ENCODE results near the gene JAG2.

JAG2 gene

DNA sequence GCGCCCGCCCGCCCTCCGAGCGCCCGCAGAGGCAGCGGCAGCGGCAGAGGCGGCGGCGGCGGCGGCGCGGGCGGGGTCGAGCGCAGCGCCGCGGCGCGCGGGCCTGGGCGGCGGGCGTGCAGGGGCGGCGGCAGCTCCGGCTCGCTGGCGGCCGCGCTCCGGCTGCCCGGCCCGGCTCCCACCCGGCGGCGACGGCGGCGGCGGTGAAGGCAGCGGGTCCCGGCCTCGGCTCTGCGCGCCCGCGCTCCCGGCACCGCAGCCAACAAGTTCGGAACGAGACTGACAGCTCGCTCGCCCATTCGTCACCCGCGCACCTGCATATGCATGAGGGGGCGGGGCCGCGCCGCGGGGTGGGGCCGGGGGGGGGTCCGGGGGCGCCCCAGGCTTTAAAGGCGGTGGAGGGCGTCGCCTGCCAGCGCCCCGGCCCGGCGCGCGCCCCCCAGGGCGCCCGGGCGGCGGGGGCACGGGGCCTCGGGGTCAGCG, at the start of gene JAG2:
JAG2 (minus strand) TSS at position 281 of the 483 bp plus-strand sequence. CDS start 356 bp downstream, outside the sequence.
- DNase-seq (ENCODE audit: low read depth), result no peak

- DNase-seq (ENCODE audit: low read depth), result no peak
Measured at GRCh38 chr14:105217774-105218173, 49.2 kb upstream of the JAG2 start.

DNA sequence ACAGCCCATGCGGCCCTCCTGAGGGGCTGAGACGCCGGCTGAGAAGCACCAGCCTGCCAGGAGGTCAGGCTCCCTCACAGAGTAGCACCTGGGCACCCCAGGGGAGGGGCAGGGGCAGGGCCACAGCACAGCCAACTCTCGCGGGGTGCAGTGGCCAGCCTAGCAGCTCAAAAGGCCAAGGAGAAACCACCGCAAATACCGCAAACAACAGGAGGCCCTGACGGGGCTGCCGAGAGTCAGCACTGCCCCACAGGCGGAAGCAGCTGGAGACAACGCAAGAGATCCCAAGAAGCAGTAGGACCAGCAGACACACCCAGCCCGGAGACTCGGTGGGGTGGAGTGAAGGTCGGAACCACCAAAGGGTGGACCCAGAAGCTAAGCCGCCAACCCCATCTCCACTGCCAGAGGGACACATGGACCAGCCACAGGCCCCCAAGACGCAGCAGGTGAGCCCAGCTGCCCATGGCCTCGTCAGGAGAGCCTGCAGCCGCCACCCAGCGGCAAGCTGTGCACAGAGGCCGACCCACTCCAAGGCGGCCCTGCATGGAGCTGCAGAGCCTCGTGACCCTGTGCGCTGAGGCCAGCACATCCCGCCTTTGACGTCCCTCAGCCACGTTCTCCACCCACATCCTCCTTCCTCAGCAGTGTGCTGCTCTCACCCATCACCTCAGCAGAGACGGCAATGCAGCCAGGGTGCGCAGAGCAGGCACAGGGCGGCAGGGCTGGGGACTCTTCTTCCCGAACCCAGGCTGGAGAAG, 48.1 kb upstream of the JAG2 start:
- no peak for DNase-seq (ENCODE audit: low read depth)

- DNase-seq (ENCODE audit: low read depth), result no peak
Measured at GRCh38 chr14:105215602-105216001, 47.0 kb upstream of the JAG2 start.

DNA sequence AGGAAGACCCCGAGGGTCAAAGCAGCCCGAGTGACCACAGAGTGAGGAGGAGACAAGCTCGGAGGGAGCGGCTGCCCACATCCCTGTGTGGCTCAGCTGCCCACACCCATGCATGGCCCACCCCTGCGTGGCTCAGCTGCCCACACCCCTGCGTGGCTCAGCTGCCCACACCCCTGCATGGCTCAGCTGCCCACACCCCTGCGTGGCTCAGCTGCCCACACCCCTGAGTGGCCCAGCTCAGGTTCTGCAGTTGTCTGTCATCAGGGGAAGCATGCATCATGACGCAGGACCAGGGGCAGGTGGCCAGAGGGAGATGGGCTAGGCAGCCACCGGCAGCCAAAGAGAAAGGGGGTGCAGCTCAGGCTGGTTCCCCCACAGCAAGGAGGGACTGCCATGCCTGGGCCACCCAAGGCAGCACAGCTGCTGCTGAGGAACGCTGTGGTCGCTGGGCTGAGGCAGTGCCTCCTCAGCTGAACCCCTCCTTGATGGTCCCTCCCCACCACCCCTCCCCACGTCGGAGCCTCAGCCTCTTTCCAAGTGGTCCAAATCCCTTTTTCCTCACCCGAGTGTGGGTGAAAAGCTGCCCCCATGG, 45.8 kb upstream of the JAG2 start:
- no peak for DNase-seq (ENCODE audit: low read depth)

DNA sequence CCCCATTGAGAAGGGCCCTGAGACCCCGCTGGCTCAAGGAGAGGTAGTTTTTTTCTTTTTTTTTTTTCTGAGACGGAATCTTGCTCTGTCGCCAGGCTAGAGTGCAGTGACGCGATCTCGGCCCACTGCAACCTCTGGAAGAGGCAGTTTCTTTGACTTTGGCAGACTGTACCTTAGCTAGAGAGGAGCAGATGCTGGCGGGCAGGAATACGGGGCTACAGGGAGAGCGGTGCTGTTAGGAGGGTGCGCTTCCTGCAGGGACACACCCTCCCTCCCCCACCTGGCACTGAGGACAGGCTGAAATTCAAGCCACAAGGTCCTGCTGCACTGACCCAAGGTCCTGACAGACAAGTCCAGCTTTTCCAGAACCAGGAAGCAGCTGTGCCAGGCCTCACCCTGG, 44.8 kb upstream of the JAG2 start:
- DNase-seq (ENCODE audit: low read depth), result no peak

DNA sequence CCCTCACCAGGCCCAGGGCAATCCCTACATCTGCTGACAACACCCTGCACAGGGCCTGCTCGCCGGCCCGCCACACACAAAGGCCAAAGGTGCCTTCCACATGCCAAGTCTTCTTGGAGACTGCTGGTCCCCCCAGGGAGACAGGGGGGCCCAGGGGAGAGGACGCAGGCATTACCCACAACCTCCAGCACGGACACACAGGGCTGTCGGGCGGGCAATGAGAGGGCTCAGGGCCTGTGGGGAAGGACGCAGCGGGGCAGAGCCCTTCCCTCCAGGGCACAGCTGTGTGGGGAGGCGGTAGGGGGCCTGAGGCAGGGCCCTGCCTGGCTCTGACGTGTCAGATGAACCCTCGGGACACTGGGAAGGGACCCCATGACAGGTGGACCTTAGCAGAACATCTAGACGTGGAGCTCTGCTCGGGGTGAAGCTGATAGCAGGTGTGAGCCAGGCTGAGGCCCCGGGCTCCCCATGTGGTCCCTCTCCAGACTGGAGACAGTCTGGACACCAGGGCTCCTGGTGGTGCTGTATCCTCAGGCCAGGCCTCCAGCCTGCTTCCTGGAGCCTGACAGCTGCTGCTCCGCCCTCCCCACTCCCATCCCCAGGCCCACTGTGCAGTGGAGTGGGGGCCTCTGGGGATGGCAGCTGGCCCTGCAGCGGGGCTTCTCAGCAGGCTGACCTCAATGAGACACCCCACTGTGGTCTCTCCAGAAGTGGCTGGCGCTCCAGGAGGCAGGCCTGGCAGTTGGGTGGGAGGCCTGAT, 44.1 kb upstream of the JAG2 start:
- no peak for DNase-seq (ENCODE audit: low read depth)

- no peak for DNase-seq (ENCODE audit: low read depth)
Measured at GRCh38 chr14:105211758-105212089, 43.1 kb upstream of the JAG2 start.

DNA sequence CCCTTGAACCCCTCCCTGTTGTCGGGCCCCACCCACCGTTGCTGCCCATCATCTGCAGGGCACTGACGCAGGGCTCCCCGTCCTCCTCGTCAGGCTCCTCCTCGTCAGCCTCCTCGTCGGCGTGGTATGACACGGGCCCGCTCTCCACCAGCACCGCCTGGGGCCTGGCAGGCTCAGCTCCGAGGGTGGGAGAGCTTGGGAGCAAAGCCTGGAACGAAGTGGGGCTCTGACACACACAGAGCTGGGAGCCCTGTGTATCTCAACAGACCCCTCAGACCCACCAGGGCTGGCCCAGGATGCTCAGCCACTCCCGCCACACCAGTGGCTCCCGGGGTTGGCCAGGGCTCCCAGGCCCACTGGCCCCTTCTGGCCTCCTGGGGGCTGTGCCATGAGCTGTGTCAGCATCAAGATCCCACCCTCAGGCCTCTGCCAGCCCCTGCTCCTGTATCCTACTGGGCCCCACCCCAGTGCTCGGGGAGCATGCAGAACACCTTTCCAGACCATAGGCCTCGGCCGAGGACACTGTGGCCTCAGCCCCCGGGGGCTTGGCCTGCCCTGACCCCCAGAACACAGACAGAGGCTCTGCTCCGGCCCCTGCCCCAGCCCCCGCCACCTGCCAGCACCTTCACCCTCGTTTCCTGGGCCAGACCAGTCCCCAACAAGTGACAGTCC, 42.6 kb upstream of the JAG2 start:
- DNase-seq (ENCODE audit: low read depth), result no peak

- DNase-seq (ENCODE audit: low read depth), result no peak
Measured at GRCh38 chr14:105210266-105211025, 41.9 kb upstream of the JAG2 start.

DNA sequence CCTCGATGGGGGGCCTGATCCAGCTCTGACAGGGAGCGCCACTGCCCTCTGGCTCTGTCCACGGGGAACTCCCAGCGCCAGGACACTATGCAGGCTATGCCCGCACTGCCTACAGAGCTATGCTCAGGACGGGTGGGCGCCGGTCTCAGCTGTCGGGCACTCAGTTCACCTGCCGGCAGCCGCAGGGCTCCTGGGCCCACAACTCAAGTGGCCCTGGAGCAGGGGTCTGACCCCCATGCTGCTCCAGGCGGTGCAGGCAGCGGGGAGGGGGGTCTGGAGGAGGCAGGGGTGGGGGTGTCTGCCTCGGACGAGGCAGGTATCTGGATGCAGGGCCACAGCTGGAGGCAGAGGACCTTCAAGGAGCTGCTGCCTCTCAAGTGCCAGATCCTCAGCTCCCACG, 41.1 kb upstream of the JAG2 start:
- no peak for DNase-seq (ENCODE audit: low read depth)

GRCh38 chr14:105209091-105209490, 40.5 kb upstream of the JAG2 start:
- DNase-seq (ENCODE audit: low read depth), result no peak

DNA sequence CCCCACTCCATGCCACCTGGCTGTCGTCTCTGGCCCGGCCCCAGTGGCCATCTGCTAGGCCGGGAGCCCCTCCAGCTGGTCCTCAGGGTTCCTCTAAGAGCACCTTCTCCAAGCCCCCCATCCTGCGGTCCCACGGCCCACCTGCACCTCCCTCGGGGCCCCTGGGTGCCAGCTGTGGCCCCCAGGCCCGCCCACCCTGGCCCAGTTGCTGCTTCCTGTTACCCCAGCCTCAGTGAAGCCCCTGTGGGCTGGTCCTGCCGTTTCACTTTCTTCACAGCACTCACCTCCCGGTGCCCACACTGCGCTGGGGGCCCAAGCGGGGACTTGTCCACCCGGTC, 40.1 kb upstream of the JAG2 start:
- no peak for DNase-seq (ENCODE audit: low read depth)

DNA sequence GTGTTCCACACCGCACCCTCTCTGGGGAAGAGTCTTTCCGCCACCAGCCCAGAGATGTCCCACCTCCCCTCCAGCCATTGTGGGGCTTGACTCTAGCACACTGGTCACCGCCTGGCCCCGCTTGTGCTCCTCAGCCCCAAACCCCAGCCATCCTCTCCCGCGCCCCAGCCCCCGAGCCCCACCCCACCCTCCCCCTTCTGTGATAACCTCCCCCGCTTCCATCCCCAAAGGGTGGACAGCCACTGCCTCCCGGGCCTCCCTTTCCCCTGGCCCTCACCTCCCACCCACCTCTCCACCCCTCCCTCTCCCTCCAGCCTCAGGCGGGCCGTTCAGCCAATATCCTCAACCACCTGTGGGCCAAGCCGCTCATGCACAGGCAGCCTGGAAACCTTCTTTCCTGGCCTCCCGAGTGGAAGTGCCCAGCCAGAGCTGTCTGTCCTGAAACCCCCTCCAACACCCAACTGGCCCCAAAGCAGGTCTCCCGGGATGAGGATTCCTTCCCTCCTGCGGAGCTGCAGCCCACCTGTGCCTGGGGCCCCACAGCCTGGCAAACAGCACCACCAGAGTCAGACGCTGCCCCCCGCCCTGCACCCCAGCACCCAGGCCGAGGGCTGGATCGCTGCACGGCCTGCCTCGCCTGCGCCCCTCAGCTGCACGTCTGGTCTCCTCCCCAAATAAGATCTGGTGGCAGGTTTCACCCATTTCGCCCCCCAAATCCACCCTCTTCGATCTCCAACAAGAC, 39.6 kb upstream of the JAG2 start:
- DNase-seq (ENCODE audit: low read depth), result no peak

DNA sequence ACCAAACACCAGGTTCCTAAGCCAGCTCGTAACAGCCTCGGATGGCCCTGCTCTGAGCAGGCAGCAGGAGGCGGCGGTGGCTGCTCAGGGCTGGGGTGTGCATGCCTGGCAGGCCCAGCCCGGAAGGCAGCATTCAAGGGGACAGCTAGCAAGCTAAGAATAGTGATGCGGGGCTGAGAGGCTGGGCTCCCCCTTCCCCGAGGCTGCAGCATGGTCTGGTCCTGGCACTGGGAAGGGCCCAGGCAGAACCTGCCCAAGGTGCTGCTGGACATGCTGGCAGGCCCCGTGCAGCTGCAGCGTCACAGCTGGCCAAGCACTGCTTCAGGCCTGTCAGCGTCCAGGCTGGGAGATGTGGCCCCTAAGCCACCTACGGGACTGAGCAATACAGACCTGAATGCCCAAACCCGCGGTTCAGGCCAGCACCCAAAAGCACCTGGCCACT, 38.9 kb upstream of the JAG2 start:
- DNase-seq (ENCODE audit: low read depth), result no peak

DNA sequence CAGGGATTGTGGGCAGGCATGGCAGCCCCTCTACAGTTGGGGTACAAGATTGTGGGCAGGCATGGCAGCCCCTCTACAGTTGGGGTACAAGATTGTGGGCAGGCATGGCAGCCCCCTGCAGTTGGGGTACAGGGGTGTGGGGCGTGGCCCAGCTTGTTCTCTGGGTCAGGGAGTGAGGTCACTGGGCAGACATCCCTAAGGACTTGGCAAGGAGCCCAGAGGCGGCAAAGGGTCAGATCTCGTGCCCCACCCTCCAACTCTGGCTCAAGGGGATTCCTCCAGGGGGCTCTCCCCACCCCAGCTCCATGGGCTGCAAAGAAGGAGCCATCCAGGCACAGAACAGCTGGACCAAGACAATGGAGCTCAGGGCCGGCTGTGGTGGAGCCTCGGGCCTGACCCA, 38.3 kb upstream of the JAG2 start:
- DNase-seq (ENCODE audit: low read depth), result no peak

DNA sequence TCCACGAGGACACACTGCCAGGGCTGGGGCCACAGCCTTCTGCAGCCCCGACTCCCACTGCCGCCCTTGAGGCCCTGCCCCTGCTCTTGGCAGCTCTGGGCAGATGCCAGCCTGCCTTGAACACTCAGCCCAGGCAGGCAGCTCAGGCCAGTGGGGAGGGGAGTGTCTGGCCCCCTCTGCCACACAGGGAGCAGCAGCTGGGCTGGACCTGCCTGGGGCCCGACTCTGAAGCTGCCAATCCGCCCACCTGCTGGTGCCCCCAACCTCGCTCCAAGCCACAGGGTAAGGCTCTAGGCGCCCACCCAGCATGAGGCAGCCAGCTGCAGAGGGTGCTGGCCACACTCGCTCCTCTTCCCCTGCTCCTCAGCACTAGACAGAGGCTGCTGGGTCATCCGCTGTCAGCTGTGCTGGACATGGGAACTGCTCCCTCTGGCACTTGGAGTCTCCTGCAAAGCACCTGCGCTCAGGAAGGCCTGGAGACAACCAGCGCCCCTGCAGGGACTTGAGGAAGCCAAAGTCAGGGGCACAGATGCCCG, 37.2 kb upstream of the JAG2 start:
- DNase-seq (ENCODE audit: low read depth), result no peak

DNA sequence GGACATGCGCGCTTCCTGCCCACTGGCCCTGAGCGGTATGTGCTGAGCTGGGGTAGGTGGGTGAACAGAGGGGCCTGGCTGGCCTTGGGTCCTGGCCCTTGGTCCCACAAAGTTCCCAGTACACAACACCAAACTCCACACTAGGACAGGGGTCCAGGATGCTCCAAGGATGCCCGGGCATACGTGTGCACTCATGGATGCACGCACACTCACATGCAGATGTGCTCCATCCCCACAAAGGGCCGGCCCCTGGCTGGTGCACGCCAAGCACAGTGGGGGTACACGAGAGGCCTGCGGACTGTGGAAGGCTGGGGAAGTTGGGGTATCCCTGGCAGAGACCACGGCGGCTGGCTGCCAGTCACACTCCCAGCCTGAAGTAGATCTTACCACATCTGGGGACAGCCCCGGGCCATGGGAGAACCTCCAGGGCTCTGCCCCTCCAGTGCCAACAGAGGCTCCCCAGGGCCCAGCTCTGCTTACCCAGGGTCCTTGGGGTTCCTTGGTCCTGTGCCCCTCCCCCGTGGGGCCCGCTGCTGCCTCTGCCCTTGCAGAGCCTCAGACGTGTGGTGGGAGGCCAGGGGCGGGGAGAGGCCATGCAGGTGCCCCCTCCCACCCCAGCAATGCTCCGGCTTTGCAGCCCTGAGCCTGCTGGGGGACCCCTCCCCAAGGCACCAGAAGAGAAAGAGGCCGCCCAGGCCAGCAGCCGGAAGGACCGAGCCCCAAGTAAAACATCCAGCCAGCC, 36.5 kb upstream of the JAG2 start:
- no peak for DNase-seq (ENCODE audit: low read depth)

GRCh38 chr14:105204206-105204930, 35.8 kb upstream of the JAG2 start:
- no peak for DNase-seq (ENCODE audit: low read depth)

GRCh38 chr14:105203701-105204100, 35.1 kb upstream of the JAG2 start:
- no peak for DNase-seq (ENCODE audit: low read depth)
